ENCODE data around the gene PLEKHH1.

Gene PLEKHH1

GRCh38 chr14:67532998-67533753 is at the start of gene PLEKHH1:
Gene PLEKHH1, plus strand, starts transcription at chr14:67533290. Its CDS starts 8,578 bp downstream, at chr14:67541868.
- FAIRE-seq (no peak), DNase-seq (ENCODE audit: insufficient read length, low spot score) (peak; percentile 76)

DNA sequence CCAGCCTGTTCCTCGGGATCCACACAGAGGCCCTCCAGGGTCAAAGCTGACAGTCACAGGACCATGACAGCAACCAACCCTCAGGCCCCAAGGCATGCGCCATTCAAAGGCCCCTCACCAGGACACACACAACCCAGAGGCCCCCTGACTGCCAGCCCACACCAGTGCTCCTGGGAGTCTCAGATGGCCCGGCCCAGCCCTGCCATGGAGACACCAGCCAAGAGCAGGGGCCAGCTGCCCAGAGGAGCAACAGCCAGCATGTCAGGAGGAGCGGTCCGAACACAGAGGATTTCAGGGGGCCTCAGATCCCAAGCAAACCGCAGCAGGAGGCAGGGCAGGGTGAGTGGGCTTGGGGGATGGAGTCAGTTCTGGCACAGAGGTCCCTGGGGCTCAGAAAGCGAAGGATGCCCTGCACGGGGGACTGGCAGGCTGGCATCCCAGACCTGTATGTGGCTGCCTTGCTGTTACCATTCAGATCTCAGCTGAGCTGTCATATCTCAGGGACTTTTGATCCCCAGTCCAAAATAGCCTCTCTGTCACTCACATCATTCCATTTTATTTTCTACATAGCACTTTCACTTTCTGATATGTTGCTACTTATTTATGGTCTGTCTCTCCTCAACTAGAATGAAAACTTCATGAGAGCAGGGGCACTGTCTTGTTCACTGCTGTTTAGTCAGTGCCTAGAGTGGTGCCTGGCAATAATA is 49.4 kb upstream of the PLEKHH1 start:
- no peak for FAIRE-seq
- no peak for TF ChIP-seq POLR2A (IDR thresholded peaks at IDR 0.05; ENCODE audit: low read depth, low read length)
- DNase-seq (ENCODE audit: insufficient read length, low spot score) = no peak

More at GRCh38 chr14:67532998-67533753, at the start of gene PLEKHH1:
- TF ChIP-seq POLR2A (IDR thresholded peaks at IDR 0.05; ENCODE audit: low read depth, low read length) = no peak; the same call in 1 of the 2 replicates

DNA sequence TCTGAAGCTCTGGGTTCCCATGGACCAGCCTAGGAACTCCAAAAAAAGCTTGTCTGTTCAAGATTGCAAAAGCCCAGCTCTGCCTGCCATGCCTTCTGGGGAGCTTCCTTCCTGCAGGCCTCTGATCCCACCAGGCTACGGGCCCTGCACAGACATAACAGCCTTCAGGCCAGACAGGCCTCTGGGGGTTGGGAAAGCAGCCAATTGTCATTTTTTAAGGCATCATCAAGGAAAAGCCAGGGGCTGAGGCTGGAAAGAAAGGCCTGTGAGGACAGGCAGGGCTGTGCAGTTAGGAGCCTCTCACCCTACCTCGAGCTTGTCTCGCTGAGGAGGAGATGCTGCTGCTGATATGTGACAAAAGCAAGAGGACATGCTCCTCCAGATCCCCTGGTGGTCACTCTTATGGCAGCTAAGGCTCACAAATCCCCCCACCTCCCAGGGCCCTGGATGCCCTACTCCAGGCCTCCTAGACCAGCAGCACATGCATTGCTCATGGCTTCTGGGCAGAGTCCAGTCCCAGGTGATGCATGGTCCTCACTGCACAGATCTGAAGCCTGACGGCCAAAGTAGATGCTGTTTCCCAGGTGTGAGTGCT is 47.5 kb upstream of the PLEKHH1 start:
- TF ChIP-seq POLR2A (IDR thresholded peaks at IDR 0.05; ENCODE audit: low read depth, low read length) = no peak
- FAIRE-seq (no peak), DNase-seq (ENCODE audit: insufficient read length, low spot score) (no peak)

DNA sequence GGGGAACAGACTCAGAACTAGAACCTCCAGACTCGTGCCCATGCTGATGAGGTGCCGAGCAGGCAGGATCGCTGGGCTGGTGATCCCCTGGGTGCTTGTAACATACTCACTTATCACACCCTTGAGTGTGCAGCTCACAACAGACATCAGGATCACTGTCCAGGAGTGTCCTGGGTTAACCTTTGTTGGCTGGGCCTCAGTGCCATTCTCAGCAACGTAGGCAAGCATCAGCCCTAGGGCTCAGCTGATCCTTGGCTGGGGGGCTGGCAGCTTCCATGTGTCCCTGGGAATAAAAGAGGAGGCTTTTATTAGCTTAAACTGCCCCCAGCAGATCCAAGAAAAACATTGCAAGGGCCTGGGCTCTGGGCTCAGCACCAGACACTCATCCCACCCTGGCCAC is 46.2 kb upstream of the PLEKHH1 start:
- FAIRE-seq = no peak
- no peak for TF ChIP-seq POLR2A (IDR thresholded peaks at IDR 0.05; ENCODE audit: low read depth, low read length)
- no peak for DNase-seq (ENCODE audit: insufficient read length, low spot score)

- no peak for DNase-seq (ENCODE audit: insufficient read length, low spot score)
- FAIRE-seq = no peak
- no peak for TF ChIP-seq POLR2A (IDR thresholded peaks at IDR 0.05; ENCODE audit: low read depth, low read length)
Observed at GRCh38 chr14:67487332-67487731, 45.8 kb upstream of the PLEKHH1 start.

DNA sequence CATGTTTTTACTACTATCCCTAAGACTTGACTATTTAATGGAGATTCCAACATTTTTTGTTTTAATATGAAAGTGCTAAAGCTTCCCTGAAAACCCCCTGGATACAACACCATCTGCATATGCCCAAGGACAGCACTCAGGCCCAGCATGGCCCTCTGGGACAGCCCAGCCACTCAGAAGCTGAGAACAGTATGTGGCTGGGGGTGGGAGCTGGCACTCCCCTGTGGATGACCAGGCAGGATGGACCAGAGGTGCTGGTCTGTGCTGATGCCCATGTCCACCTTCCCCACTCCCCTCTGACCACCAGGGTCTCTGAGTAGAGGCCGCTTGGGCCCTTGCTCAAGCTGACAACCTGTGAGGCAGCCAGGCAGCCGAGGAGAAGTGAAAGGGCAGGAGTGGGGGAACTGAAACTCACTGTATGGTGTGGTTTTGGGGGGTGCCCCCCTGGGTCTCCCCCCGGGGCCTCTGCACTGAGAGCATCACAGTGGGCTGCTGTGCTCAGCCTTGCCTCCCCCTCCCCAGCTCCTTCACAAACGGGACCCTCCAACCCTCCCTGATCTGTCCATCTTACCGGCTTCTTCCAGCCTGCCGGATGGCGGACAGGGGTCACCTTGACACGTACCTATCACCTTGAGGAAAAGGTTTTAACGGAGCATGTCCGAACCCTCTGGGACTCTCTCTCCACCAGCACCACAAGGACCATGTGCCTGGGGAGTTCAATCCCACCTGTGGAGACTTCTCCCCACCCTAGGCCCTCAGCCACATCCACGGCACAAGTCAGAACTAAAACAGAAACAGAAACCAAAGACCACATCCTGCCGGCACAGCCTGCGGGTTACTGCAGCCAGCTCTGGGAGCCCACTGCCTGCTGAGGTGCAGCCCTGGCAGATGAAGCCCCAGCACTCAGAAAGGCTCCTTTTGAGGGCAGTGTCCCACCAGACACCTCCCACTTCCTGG is 44.9 kb upstream of the PLEKHH1 start, which contains the start of gene TMEM229B:
Gene TMEM229B (minus strand): TSS at position 785 of the 957 bp plus-strand sequence. CDS start 14,798 bp downstream, outside the sequence.
- no peak for FAIRE-seq
- TF ChIP-seq POLR2A (IDR thresholded peaks at IDR 0.05; ENCODE audit: low read depth, low read length) = no peak
- DNase-seq (ENCODE audit: insufficient read length, low spot score) = peak; percentile 22

- no peak for FAIRE-seq
- TF ChIP-seq POLR2A (IDR thresholded peaks at IDR 0.05; ENCODE audit: low read depth, low read length) = no peak
- DNase-seq (ENCODE audit: insufficient read length, low spot score) = no peak
Observed at GRCh38 chr14:67490196-67490595, 42.9 kb upstream of the PLEKHH1 start.

GRCh38 chr14:67491285-67491684 is 41.8 kb upstream of the PLEKHH1 start:
- FAIRE-seq = no peak
- TF ChIP-seq POLR2A (IDR thresholded peaks at IDR 0.05; ENCODE audit: low read depth, low read length) = no peak
- DNase-seq (ENCODE audit: insufficient read length, low spot score) = no peak

DNA sequence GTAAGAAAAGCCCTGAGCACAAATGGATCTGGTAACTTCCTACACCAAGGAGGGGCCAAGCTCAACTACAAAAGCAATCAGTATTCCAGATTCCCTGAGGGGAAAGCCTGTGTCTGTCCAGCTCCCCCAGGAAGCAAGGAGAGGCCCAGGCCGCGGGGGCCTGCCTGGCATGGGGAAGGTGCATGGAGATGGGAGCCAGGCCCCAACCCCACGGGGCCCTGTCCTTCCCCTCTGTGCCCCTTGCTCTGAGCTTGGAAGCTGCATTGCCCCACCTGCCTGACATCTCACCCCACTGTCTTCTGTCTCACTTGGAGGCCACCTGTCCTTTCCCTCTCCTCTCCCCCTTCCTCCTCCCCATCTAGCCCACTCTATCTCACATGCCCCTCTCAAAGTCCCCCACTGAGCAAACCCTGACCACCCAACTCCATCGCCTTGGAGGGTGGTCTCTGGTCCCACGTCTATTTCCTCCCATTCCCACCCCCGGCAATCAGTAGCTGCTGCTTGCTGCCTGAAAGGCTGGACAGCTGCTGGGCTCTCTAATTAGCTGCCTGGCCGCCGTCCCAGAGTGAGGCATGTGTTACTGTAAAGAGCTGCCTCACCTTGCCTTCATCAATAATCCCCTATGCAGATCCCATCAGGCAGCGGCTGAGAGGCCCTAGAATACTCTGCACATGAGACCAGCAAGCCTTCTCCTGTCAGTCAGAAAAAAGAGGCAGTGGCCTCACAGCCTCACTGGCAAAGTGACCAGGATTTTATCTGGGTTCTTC is 41.2 kb upstream of the PLEKHH1 start:
- DNase-seq (ENCODE audit: insufficient read length, low spot score) = no peak
- FAIRE-seq = no peak
- no peak for TF ChIP-seq POLR2A (IDR thresholded peaks at IDR 0.05; ENCODE audit: low read depth, low read length)

DNA sequence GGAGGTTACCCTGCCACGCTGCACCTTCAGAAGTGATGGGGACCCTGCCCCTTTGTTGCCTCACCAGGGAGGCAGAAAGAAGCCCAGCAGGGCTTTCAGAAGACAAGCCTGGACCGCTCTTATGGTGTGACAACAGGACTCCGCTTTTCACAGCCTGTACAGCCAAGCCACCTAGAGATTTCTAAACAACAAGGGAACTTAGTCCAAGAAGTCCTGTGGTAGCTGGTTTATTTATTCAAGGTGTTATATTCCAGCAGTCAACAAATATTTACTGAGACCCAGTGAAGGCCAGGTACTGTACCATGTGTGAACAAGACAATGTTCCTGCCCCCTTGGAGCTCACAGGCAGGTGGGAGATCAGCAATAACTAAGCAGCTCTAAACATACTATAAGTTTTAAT is 40.6 kb upstream of the PLEKHH1 start:
- TF ChIP-seq POLR2A (IDR thresholded peaks at IDR 0.05; ENCODE audit: low read depth, low read length) = no peak
- no peak for FAIRE-seq
- no peak for DNase-seq (ENCODE audit: insufficient read length, low spot score)

GRCh38 chr14:67493092-67493717 is 39.9 kb upstream of the PLEKHH1 start:
- no peak for TF ChIP-seq POLR2A (IDR thresholded peaks at IDR 0.05; ENCODE audit: low read depth, low read length)
- no peak for DNase-seq (ENCODE audit: insufficient read length, low spot score)
- no peak for FAIRE-seq

DNA sequence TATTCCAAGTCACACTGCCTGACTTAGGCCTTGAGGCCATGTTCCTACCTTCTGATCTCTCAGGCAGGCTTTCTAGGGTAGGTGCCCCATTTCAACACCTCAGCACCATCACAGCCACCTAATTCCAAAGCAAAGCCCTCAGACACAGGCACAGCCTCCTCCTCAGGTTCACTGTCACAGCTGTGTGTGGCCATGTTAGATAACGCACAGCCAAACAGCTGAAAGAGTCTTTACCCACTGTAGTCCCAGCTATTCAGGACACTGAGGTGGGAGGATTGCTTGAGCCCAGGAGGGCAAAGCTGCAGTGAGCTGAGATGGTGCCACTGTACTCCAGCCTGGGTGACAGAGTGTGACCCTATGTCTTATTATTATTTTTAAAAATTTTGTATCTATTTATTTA is 37.3 kb upstream of the PLEKHH1 start:
- no peak for TF ChIP-seq POLR2A (IDR thresholded peaks at IDR 0.05; ENCODE audit: low read depth, low read length)
- no peak for DNase-seq (ENCODE audit: insufficient read length, low spot score)
- no peak for FAIRE-seq

All from H54 (cell line).